ENCODE measurements around the gene RPP25L. TPM values are rescaled to one million over a fixed set of nuclear protein-coding genes. Genes with fewer than 3 reads are reported as not detected.

The RPP25L gene
- total and polyA plus RNA-seq, 10 of the 15 experiments (the other 5 are each of a cell fraction or from before 2014, with no cell fraction given) = 7.7 to 30.2 (median 16.8) TPM

GRCh38 chr9:34563262-34563661, 48.6 kb downstream of the RPP25L start:
- BruUV-seq (replicated peaks) = no TSS peak
- FAIRE-seq (no peak), DNase-seq (ENCODE audit: low read depth, low spot score) (no peak), ATAC-seq (no peak)
- Histone ChIP-seq H3K4me3 (no peak overlapping the region), H2AFZ (ENCODE audit: control insufficient read depth, low read depth, low read length) (no peak overlapping the region), H3K4me1 (ENCODE audit: control insufficient read depth, insufficient read depth, low read length) (no peaks in the 10 kb centered on the region), H3K36me3 (ENCODE audit: control insufficient read depth in 2 of 2, insufficient read depth in 2 of 2, low read length in 1 of 2) (no peaks in the 10 kb centered on the region), H3K27me3 (replicated peaks in 1 of 2; ENCODE audit: control insufficient read depth in 2 of 2, insufficient read depth in 2 of 2, low read length in 1 of 2) (peaks cover 6 to 11% of the 10 kb centered on the region in 2 experiments), H3K79me2 (ENCODE audit: control insufficient read depth, insufficient read depth, low read length) (no peaks in the 10 kb centered on the region), H4K20me1 (ENCODE audit: control insufficient read depth, insufficient read depth) (peaks cover 3% of the 10 kb centered on the region; the same call in 1 of the 2 replicates), H3K9me3 (replicated peaks; ENCODE audit: control insufficient read depth, insufficient read depth, low read length) (peaks cover 6% of the 10 kb centered on the region; the same call in 2 of the 3 replicates), H3K27ac (ENCODE audit: control insufficient read depth, insufficient read depth) (no peak overlapping the region), H3K9ac (ENCODE audit: control insufficient read depth, insufficient read depth, low read length) (no peak overlapping the region), H3K4me2 (ENCODE audit: control insufficient read depth, insufficient read depth) (no peak overlapping the region)
- ChIA-PET SMC1A (ENCODE audit: uncharacterized antibody, unreplicated experiment) (no interaction called here), CTCF (interaction anchor here (1.3 kb wide), 2 partner anchors 114 to 159 kb away, joined by 4 read pairs; no protein-coding TSS in a partner anchor), POLR2A (no interaction called here), RAD21 (ENCODE audit: unreplicated experiment) (no interaction called here)
- TF ChIP-seq NFXL1 (IDR thresholded peaks at IDR 0.05; ENCODE audit: borderline replicate concordance) = no peak
- TF ChIP-seq RAD51 (IDR thresholded peaks at IDR 0.05) = no peak
- no peak for TF ChIP-seq POU2F2 (IDR thresholded peaks at IDR 0.05; ENCODE audit: borderline replicate concordance, low read depth, low read length)
- no peak for TF ChIP-seq CBFB (IDR thresholded peaks at IDR 0.05; ENCODE audit: low read depth)
- no peak for TF ChIP-seq BCLAF1 (IDR thresholded peaks at IDR 0.05)
- TF ChIP-seq IKZF1 (conservative IDR thresholded peaks at IDR 0.05) = no peak
- TF ChIP-seq ZBTB33 (IDR thresholded peaks at IDR 0.05) = no peak
- no peak for TF ChIP-seq MEF2B (IDR thresholded peaks at IDR 0.05; ENCODE audit: partially characterized antibody, poor library complexity, severe bottlenecking)
- TF ChIP-seq HCFC1 (IDR thresholded peaks at IDR 0.05; ENCODE audit: low read length) = no peak
- no peak for TF ChIP-seq BCL11A (IDR thresholded peaks at IDR 0.05; ENCODE audit: low read depth, low read length)
- TF ChIP-seq SUZ12 (IDR thresholded peaks at IDR 0.05; ENCODE audit: unreplicated experiment) = no peak
- in situ Hi-C loops (cut with MboI) = no loop called here
- intact Hi-C loops (cut with micrococcal nuclease; ENCODE audit: unreplicated experiment) = no loop called here
- WGBS (ENCODE audit: insufficient coverage, insufficient replicate concordance, low lambda C conversion rate, missing lambda C conversion rate) = 11% methylated on average over 5 of the region's 5 CpGs

Measured in GM12878 (cell line).